ENCODE data around the gene RBMS3. TPM values are rescaled to one million over a fixed set of nuclear protein-coding genes. Genes with fewer than 3 reads are reported as not detected.

RBMS3 gene
- total RNA-seq, 1 experiment from 2014 or later, result 8.7 TPM

DNA sequence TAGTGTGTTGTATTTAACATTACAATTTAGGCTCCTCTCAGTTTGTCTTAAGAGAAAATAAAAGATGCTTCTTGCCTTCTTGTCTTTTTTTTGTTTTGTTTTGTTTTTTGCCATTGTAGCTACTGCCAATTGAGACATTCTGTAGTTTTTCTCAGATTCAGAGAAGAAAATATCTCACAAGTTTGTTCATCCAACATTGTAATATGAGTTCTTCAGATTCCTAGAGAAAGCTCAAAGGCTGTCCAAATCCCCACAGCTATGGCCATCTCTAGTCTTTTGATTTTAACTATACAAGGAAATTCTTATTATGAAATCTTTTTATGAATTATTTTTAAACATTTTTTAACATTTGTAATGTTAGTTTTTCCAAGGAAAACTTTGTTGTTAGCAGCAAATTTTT is 264.7 kb downstream of the RBMS3 start:
- Mint-ChIP-seq H3K27me3 (ENCODE audit: low read depth) (no peaks in the 10 kb centered on the region), H3K36me3 (no peaks in the 10 kb centered on the region), H3K27ac (no peak overlapping the region), H3K4me1 (peaks cover 4% of the 10 kb centered on the region; the same call in 1 of the 2 replicates), H3K9me3 (no peaks in the 10 kb centered on the region), H3K4me3 (no peak overlapping the region)
- POLR2A ChIA-PET, result no interaction called here
- no peak for TF ChIP-seq MYBL2 (CRISPR knock-in tag; IDR thresholded peaks at IDR 0.05)
- no peak for TF ChIP-seq SMAD4 (CRISPR knock-in tag; IDR thresholded peaks at IDR 0.05)
- TF ChIP-seq, protein P1, sequence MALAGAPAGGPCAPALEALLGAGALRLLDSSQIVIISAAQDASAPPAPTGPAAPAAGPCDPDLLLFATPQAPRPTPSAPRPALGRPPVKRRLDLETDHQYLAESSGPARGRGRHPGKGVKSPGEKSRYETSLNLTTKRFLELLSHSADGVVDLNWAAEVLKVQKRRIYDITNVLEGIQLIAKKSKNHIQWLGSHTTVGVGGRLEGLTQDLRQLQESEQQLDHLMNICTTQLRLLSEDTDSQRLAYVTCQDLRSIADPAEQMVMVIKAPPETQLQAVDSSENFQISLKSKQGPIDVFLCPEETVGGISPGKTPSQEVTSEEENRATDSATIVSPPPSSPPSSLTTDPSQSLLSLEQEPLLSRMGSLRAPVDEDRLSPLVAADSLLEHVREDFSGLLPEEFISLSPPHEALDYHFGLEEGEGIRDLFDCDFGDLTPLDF (CRISPR knock-in tag; IDR thresholded peaks at IDR 0.05), result no peak
- no peak for TF ChIP-seq CREM (CRISPR knock-in tag; IDR thresholded peaks at IDR 0.05)
- no peak for TF ChIP-seq EMX1 (CRISPR knock-in tag; IDR thresholded peaks at IDR 0.05)
- no peak for TF ChIP-seq ZNF232 (CRISPR knock-in tag; IDR thresholded peaks at IDR 0.05)
- TF ChIP-seq TEAD1 (CRISPR knock-in tag; IDR thresholded peaks at IDR 0.05), result no peak
- DNase-seq (ENCODE audit: low spot score) (no peak), ATAC-seq (no peak)
- CTCF ChIA-PET, result no interaction called here

DNA sequence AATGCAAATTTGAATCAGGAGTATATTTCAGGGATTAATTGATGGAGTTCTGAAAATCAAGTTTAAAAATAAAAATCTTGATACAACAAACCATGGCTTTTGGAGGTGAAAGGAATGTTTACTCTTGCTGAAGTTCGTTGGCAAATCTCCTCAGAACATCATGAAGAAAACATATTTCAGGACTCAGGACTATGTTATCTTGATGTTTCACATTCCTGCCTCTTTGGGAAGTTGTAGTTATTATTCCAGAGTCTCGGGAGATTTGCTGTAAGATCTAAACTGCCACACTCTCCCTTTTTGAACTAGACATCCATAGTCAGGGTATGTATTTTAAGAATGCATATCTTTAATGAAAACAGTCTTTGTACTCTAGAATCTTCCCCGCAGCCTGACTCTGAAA is 271.2 kb downstream of the RBMS3 start:
- ATAC-seq, result no peak
- no peaks in the 10 kb centered on the region for H3K9me3 Mint-ChIP-seq
- ChIA-PET CTCF (no interaction called here), POLR2A (no interaction called here)
- H3K4me1 Mint-ChIP-seq, result peaks cover 10% of the 10 kb centered on the region
- no peaks in the 10 kb centered on the region for H3K27me3 Mint-ChIP-seq (ENCODE audit: low read depth)
- H3K4me3 Mint-ChIP-seq, result no peak overlapping the region
- TF ChIP-seq CREB1 (CRISPR knock-in tag; IDR thresholded peaks at IDR 0.05), result no peak
- TF ChIP-seq, protein P2, sequence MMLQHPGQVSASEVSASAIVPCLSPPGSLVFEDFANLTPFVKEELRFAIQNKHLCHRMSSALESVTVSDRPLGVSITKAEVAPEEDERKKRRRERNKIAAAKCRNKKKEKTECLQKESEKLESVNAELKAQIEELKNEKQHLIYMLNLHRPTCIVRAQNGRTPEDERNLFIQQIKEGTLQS (CRISPR knock-in tag; conservative IDR thresholded peaks at IDR 0.05), result no peak
- TF ChIP-seq, protein P3, sequence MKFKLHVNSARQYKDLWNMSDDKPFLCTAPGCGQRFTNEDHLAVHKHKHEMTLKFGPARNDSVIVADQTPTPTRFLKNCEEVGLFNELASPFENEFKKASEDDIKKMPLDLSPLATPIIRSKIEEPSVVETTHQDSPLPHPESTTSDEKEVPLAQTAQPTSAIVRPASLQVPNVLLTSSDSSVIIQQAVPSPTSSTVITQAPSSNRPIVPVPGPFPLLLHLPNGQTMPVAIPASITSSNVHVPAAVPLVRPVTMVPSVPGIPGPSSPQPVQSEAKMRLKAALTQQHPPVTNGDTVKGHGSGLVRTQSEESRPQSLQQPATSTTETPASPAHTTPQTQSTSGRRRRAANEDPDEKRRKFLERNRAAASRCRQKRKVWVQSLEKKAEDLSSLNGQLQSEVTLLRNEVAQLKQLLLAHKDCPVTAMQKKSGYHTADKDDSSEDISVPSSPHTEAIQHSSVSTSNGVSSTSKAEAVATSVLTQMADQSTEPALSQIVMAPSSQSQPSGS (CRISPR knock-in tag; IDR thresholded peaks at IDR 0.05; ENCODE audit: borderline replicate concordance, low read depth), result no peak
- no peak for TF ChIP-seq ETV6 (CRISPR knock-in tag; IDR thresholded peaks at IDR 0.05)
- TF ChIP-seq NFYB (CRISPR knock-in tag; conservative IDR thresholded peaks at IDR 0.05; ENCODE audit: low read depth), result no peak
- TF ChIP-seq, protein P4, sequence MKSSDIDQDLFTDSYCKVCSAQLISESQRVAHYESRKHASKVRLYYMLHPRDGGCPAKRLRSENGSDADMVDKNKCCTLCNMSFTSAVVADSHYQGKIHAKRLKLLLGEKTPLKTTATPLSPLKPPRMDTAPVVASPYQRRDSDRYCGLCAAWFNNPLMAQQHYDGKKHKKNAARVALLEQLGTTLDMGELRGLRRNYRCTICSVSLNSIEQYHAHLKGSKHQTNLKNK (CRISPR knock-in tag; IDR thresholded peaks at IDR 0.05), result no peak
- no peaks in the 10 kb centered on the region for H3K36me3 Mint-ChIP-seq
- no peak overlapping the region for H3K27ac Mint-ChIP-seq
- DNase-seq (ENCODE audit: low spot score), result no peak

DNA sequence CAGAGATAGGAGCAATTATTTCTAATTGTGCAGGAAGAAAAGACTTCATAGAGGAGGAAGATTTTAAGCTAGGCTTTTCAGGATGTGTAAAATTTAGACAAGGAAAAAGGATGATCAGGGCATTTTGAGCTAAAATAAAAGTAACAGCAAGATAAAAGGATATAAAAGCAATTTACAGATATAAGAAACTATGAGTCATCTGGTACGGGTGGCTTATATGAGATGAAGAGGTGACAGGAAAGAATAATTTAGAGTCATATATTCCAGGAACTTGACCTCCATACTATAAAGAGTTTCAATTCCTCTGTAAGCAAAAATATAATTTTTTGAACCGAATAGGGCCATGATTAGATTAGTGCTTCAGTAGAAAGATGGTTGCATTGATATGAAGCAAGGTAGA is 273.7 kb downstream of the RBMS3 start:
- no peak overlapping the region for H3K4me3 Mint-ChIP-seq
- no peaks in the 10 kb centered on the region for H3K27me3 Mint-ChIP-seq (ENCODE audit: low read depth)
- no peak for DNase-seq (ENCODE audit: low spot score)
- ATAC-seq, result no peak
- no peaks in the 10 kb centered on the region for H3K36me3 Mint-ChIP-seq
- no peaks in the 10 kb centered on the region for H3K9me3 Mint-ChIP-seq
- ChIA-PET POLR2A (no interaction called here), CTCF (no interaction called here)
- TF ChIP-seq, protein P5, sequence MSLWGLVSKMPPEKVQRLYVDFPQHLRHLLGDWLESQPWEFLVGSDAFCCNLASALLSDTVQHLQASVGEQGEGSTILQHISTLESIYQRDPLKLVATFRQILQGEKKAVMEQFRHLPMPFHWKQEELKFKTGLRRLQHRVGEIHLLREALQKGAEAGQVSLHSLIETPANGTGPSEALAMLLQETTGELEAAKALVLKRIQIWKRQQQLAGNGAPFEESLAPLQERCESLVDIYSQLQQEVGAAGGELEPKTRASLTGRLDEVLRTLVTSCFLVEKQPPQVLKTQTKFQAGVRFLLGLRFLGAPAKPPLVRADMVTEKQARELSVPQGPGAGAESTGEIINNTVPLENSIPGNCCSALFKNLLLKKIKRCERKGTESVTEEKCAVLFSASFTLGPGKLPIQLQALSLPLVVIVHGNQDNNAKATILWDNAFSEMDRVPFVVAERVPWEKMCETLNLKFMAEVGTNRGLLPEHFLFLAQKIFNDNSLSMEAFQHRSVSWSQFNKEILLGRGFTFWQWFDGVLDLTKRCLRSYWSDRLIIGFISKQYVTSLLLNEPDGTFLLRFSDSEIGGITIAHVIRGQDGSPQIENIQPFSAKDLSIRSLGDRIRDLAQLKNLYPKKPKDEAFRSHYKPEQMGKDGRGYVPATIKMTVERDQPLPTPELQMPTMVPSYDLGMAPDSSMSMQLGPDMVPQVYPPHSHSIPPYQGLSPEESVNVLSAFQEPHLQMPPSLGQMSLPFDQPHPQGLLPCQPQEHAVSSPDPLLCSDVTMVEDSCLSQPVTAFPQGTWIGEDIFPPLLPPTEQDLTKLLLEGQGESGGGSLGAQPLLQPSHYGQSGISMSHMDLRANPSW (CRISPR knock-in tag; conservative IDR thresholded peaks at IDR 0.05; ENCODE audit: low read depth), result no peak
- TF ChIP-seq, protein P6, sequence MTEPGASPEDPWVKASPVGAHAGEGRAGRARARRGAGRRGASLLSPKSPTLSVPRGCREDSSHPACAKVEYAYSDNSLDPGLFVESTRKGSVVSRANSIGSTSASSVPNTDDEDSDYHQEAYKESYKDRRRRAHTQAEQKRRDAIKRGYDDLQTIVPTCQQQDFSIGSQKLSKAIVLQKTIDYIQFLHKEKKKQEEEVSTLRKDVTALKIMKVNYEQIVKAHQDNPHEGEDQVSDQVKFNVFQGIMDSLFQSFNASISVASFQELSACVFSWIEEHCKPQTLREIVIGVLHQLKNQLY (CRISPR knock-in tag; IDR thresholded peaks at IDR 0.05), result no peak
- TF ChIP-seq SP1 (CRISPR knock-in tag; conservative IDR thresholded peaks at IDR 0.05), result no peak
- TF ChIP-seq TCF7 (CRISPR knock-in tag; IDR thresholded peaks at IDR 0.05; ENCODE audit: low read depth), result no peak
- no peak for TF ChIP-seq ETV6 (CRISPR knock-in tag; IDR thresholded peaks at IDR 0.05)
- TF ChIP-seq RORB (CRISPR knock-in tag; IDR thresholded peaks at IDR 0.05), result no peak
- TF ChIP-seq ZBTB21 (CRISPR knock-in tag; IDR thresholded peaks at IDR 0.05; ENCODE audit: borderline replicate concordance), result no peak
- no peak for TF ChIP-seq ZNF396 (CRISPR knock-in tag; IDR thresholded peaks at IDR 0.05; ENCODE audit: borderline replicate concordance)
- TF ChIP-seq, protein P7, sequence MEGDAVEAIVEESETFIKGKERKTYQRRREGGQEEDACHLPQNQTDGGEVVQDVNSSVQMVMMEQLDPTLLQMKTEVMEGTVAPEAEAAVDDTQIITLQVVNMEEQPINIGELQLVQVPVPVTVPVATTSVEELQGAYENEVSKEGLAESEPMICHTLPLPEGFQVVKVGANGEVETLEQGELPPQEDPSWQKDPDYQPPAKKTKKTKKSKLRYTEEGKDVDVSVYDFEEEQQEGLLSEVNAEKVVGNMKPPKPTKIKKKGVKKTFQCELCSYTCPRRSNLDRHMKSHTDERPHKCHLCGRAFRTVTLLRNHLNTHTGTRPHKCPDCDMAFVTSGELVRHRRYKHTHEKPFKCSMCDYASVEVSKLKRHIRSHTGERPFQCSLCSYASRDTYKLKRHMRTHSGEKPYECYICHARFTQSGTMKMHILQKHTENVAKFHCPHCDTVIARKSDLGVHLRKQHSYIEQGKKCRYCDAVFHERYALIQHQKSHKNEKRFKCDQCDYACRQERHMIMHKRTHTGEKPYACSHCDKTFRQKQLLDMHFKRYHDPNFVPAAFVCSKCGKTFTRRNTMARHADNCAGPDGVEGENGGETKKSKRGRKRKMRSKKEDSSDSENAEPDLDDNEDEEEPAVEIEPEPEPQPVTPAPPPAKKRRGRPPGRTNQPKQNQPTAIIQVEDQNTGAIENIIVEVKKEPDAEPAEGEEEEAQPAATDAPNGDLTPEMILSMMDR (IDR thresholded peaks at IDR 0.05), result no peak
- TF ChIP-seq, protein P8, sequence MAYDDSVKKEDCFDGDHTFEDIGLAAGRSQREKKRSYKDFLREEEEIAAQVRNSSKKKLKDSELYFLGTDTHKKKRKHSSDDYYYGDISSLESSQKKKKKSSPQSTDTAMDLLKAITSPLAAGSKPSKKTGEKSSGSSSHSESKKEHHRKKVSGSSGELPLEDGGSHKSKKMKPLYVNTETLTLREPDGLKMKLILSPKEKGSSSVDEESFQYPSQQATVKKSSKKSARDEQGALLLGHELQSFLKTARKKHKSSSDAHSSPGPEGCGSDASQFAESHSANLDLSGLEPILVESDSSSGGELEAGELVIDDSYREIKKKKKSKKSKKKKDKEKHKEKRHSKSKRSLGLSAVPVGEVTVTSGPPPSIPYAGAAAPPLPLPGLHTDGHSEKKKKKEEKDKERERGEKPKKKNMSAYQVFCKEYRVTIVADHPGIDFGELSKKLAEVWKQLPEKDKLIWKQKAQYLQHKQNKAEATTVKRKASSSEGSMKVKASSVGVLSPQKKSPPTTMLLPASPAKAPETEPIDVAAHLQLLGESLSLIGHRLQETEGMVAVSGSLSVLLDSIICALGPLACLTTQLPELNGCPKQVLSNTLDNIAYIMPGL (CRISPR knock-in tag; IDR thresholded peaks at IDR 0.05), result no peak
- no peak for TF ChIP-seq ZNF671 (CRISPR knock-in tag; IDR thresholded peaks at IDR 0.05)
- no peak for TF ChIP-seq PRRX2 (CRISPR knock-in tag; IDR thresholded peaks at IDR 0.05)
- no peak overlapping the region for H3K27ac Mint-ChIP-seq
- H3K4me1 Mint-ChIP-seq, result peaks cover 29% of the 10 kb centered on the region

Measured in WTC11 (cell line).